H9 (cell line): Measurements from ENCODE around the gene PLK1. TPM values are rescaled to one million over a fixed set of nuclear protein-coding genes. Genes with fewer than 3 reads are reported as not detected.

Experiments
- DNase-seq: peaks from one replicate; pipeline ENCODE4 v3.0.0-alpha.2; 2017
- H2AFZ ChIP-seq: one replicate; pipeline ENCODE4 v1.6.1; 2013; ENCODE audit warnings: mild to moderate bottlenecking, low read length, control low read depth, moderate library complexity
- H2AK5ac ChIP-seq: 2 replicates; pipeline ENCODE4 v1.6.1; 2013; ENCODE audit warnings: low read length, control low read depth, mixed read lengths; ENCODE audit not compliant: insufficient read length
- H2BK120ac ChIP-seq: one replicate; pipeline ENCODE4 v1.6.1; 2013; ENCODE audit warnings: low read depth, mild to moderate bottlenecking, low read length, control low read depth, inconsistent platforms; ENCODE audit not compliant: poor library complexity, severe bottlenecking
- H2BK12ac ChIP-seq: 2 replicates; pipeline ENCODE4 v1.6.1; 2013; ENCODE audit warnings: low read length, control low read depth, mixed read lengths, low read depth; ENCODE audit not compliant: insufficient read length
- H2BK15ac ChIP-seq: 2 replicates; pipeline ENCODE4 v1.6.1; 2013; ENCODE audit warnings: low read depth, low read length, control low read depth
- H2BK20ac ChIP-seq: one replicate; pipeline ENCODE4 v1.6.1; 2013; ENCODE audit warnings: low read depth, mild to moderate bottlenecking, low read length, control low read depth, inconsistent platforms; ENCODE audit not compliant: poor library complexity, severe bottlenecking
- H2BK5ac ChIP-seq: 2 replicates; pipeline ENCODE4 v1.6.1; 2013; ENCODE audit warnings: low read length, control low read depth, mixed read lengths; ENCODE audit not compliant: insufficient read length
- H3K14ac ChIP-seq: 2 replicates; pipeline ENCODE4 v1.6.1; 2013; ENCODE audit warnings: low read length, control low read depth; ENCODE audit not compliant: insufficient read depth
- H3K18ac ChIP-seq: 2 replicates; pipeline ENCODE4 v1.6.1; 2013; ENCODE audit warnings: low read depth, mild to moderate bottlenecking, mixed read lengths, low read length, control low read depth; ENCODE audit not compliant: insufficient read length
- H3K23ac ChIP-seq: 2 replicates; pipeline ENCODE4 v1.6.1; 2013; ENCODE audit warnings: low read length, control low read depth, mixed read lengths, low read depth; ENCODE audit not compliant: insufficient read length
- H3K23me2 ChIP-seq: 2 replicates; pipeline ENCODE4 v1.6.1; 2013; ENCODE audit warnings: low read depth, mild to moderate bottlenecking, mixed read lengths, low read length, control low read depth; ENCODE audit not compliant: insufficient read length, poor library complexity, severe bottlenecking
- H3K27ac ChIP-seq: 2 replicates; pipeline ENCODE4 v1.5.1; 2013; ENCODE audit warnings: low read length, control low read depth, mixed read lengths, low read depth; ENCODE audit not compliant: insufficient read length
- H3K27me3 ChIP-seq: 2 replicates; pipeline ENCODE4 v1.6.1; 2013; ENCODE audit warnings: low read length, control low read depth, inconsistent platforms; ENCODE audit not compliant: insufficient read depth
- H3K4ac ChIP-seq: 2 replicates; pipeline ENCODE4 v1.6.1; 2013; ENCODE audit warnings: low read depth, mild to moderate bottlenecking, control low read depth, inconsistent platforms, low read length, moderate library complexity
- H3K4me1 ChIP-seq: 2 replicates; pipeline ENCODE4 v1.6.1; 2013; ENCODE audit warnings: low read length, control low read depth, inconsistent platforms; ENCODE audit not compliant: insufficient read depth
- H3K4me2 ChIP-seq: 2 replicates; pipeline ENCODE4 v1.6.1; 2013; ENCODE audit warnings: low read length, control low read depth, mixed read lengths; ENCODE audit not compliant: insufficient read length, insufficient read depth
- H3K56ac ChIP-seq: 2 replicates; pipeline ENCODE4 v1.6.1; 2013; ENCODE audit warnings: low read depth, mild to moderate bottlenecking, mixed read lengths, low read length, control low read depth; ENCODE audit not compliant: insufficient read length
- H3K79me1 ChIP-seq: 2 replicates; pipeline ENCODE4 v1.6.1; 2013; ENCODE audit warnings: low read depth, mild to moderate bottlenecking, moderate library complexity, low read length, control low read depth, inconsistent platforms; ENCODE audit not compliant: insufficient read depth, poor library complexity, severe bottlenecking
- H3K79me2 ChIP-seq: 2 replicates; pipeline ENCODE4 v1.6.1; 2013; ENCODE audit warnings: low read length, control low read depth, inconsistent platforms; ENCODE audit not compliant: insufficient read depth
- H3K9ac ChIP-seq: 2 replicates; pipeline ENCODE4 v1.6.1; 2013; ENCODE audit warnings: low read length, control low read depth, mixed read lengths; ENCODE audit not compliant: insufficient read length; ENCODE audit errors: extremely low read depth
- H3K9me3 ChIP-seq: one replicate; pipeline ENCODE4 v1.6.1; 2013; ENCODE audit warnings: low read depth, low read length, inconsistent platforms; ENCODE audit not compliant: control insufficient read depth
- H3T11ph ChIP-seq: one replicate; pipeline ENCODE4 v1.6.1; 2013; ENCODE audit warnings: mild to moderate bottlenecking, low read length, control low read depth, inconsistent platforms
- H4K20me1 ChIP-seq: one replicate; pipeline ENCODE4 v1.6.1; 2013; ENCODE audit not compliant: control insufficient read depth, insufficient read length, insufficient read depth
- H4K5ac ChIP-seq: 2 replicates; pipeline ENCODE4 v1.6.1; 2013; ENCODE audit warnings: low read depth, mild to moderate bottlenecking, mixed read lengths, low read length, control low read depth; ENCODE audit not compliant: insufficient read length
- H4K8ac ChIP-seq: replicated peaks from 2 replicates; pipeline ENCODE4 v1.6.1; 2013; ENCODE audit warnings: low read length, control low read depth, mixed read lengths, low read depth; ENCODE audit not compliant: insufficient read length
- H4K91ac ChIP-seq: 2 replicates; pipeline ENCODE4 v1.6.1; 2013; ENCODE audit warnings: low read depth, mild to moderate bottlenecking, moderate library complexity, mixed read lengths, low read length, control low read depth; ENCODE audit not compliant: insufficient read length
- H3K27ac Mint-ChIP-seq, 3 experiments: 2 replicates in 2 of 3; 3 replicates in 1 of 3; pipeline ENCODE4 v1.8.0; 2020 to 2021; ENCODE audit warnings: mixed read lengths in 3 of 3, mild to moderate bottlenecking in 1 of 3, moderate library complexity in 1 of 3
- H3K27me3 Mint-ChIP-seq: 2 replicates; pipeline ENCODE4 v1.8.0; 2021; ENCODE audit warnings: low read depth, mild to moderate bottlenecking, moderate library complexity, mixed read lengths
- H3K36me3 Mint-ChIP-seq, 3 experiments: 2 replicates in 2 of 3; 3 replicates in 1 of 3; pipeline ENCODE4 v1.8.0; 2020 to 2021; ENCODE audit warnings: low read depth in 3 of 3, mixed read lengths in 3 of 3; ENCODE audit not compliant: insufficient read depth in 1 of 3
- H3K4me1 Mint-ChIP-seq, 2 experiments: 2 replicates each; pipeline ENCODE4 v1.8.0; 2020; ENCODE audit warnings: mixed read lengths in 2 of 2
- H3K4me3 Mint-ChIP-seq, 2 experiments: 2 replicates in 1 of 2; 3 replicates in 1 of 2; pipeline ENCODE4 v1.8.0; 2020 to 2021; ENCODE audit warnings: mild to moderate bottlenecking in 2 of 2, mixed read lengths in 2 of 2, moderate library complexity in 1 of 2
- H3K9me3 Mint-ChIP-seq, 2 experiments: 2 replicates in 1 of 2; 3 replicates in 1 of 2; pipeline ENCODE4 v1.8.0; 2020; ENCODE audit warnings: mild to moderate bottlenecking in 2 of 2, mixed read lengths in 2 of 2, moderate library complexity in 1 of 2
- CTCF ChIP-seq: fragments of 200-600 bp; sonication (generic); conservative IDR thresholded peaks from 3 replicates; pipeline ENCODE4 v1.8.0; 2021; ENCODE audit warnings: antibody characterized with exemption, mild to moderate bottlenecking
- WGBS: extraction: QIAGEN DNeasy Blood & Tissue Kit; methylation state at CpG from one replicate; pipeline ENCODE4 v1.1.7; 2013; ENCODE audit warnings: missing lambda C conversion rate, low lambda C conversion rate, mixed read lengths; ENCODE audit not compliant: insufficient read length; ENCODE audit errors: extremely low coverage; 5-methylcytosine and 5-hydroxymethylcytosine counted together
- total RNA-seq: library from RNA; stranded (reverse); gene quantifications from 2 replicates; pipeline ENCODE4 v1.2.1, GENCODE V29; 2021

The PLK1 gene
- total RNA-seq, 1 experiment from 2014 or later: 140 TPM

- Histone ChIP-seq H3K9ac (no peak overlapping the region), H3K4me1 (no peaks in the 10 kb centered on the region), H3K79me1 (no peaks in the 10 kb centered on the region), H2AFZ (no peak overlapping the region), H3K4me2 (no peak overlapping the region), H3K23me2 (peaks cover 6% of the 10 kb centered on the region), H3K27me3 (no peaks in the 10 kb centered on the region), H3K14ac (no peak overlapping the region), H2BK12ac (no peak overlapping the region), H3K9me3 (no peaks in the 10 kb centered on the region), H2BK5ac (no peak overlapping the region), H3K56ac (no peak overlapping the region), H3T11ph (no peak overlapping the region), H4K5ac (no peak overlapping the region), H4K91ac (no peak overlapping the region), H2BK15ac (no peak overlapping the region), H3K79me2 (no peaks in the 10 kb centered on the region), H3K18ac (no peak overlapping the region), H4K20me1 (no peaks in the 10 kb centered on the region), H3K4ac (no peak overlapping the region), H3K27ac (no peak overlapping the region), H2BK120ac (no peak overlapping the region), H2AK5ac (no peak overlapping the region), H2BK20ac (no peak overlapping the region), H3K23ac (no peak overlapping the region), H4K8ac (no peak overlapping the region)
- Mint-ChIP-seq H3K27me3 (no peaks in the 10 kb centered on the region), H3K36me3 (peaks cover 0 to 18% (median 8%) of the 10 kb centered on the region in 3 experiments; a peak in 5 of 7 replicates), H3K9me3 (no peaks in the 10 kb centered on the region), H3K27ac (no peak overlapping the region), H3K4me3 (peak overlapping the region in 1 of 2 experiments; percentile 73; a peak in 2 of 5 replicates), H3K4me1 (peaks cover 21 to 22% of the 10 kb centered on the region in 2 experiments)
- no CpG with 5 or more reads among the region's 11 CpGs for WGBS
- no peak for DNase-seq
- TF ChIP-seq CTCF: no peak
Observed at GRCh38 chr16:23695756-23696155, 17.1 kb downstream of the PLK1 start.
